ENCODE measurements around the gene SDS.
A peak's percentile ranks its signal among the peaks of the same experiment; 100 is the strongest.

Gene SDS, protein sequence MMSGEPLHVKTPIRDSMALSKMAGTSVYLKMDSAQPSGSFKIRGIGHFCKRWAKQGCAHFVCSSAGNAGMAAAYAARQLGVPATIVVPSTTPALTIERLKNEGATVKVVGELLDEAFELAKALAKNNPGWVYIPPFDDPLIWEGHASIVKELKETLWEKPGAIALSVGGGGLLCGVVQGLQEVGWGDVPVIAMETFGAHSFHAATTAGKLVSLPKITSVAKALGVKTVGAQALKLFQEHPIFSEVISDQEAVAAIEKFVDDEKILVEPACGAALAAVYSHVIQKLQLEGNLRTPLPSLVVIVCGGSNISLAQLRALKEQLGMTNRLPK

DNA sequence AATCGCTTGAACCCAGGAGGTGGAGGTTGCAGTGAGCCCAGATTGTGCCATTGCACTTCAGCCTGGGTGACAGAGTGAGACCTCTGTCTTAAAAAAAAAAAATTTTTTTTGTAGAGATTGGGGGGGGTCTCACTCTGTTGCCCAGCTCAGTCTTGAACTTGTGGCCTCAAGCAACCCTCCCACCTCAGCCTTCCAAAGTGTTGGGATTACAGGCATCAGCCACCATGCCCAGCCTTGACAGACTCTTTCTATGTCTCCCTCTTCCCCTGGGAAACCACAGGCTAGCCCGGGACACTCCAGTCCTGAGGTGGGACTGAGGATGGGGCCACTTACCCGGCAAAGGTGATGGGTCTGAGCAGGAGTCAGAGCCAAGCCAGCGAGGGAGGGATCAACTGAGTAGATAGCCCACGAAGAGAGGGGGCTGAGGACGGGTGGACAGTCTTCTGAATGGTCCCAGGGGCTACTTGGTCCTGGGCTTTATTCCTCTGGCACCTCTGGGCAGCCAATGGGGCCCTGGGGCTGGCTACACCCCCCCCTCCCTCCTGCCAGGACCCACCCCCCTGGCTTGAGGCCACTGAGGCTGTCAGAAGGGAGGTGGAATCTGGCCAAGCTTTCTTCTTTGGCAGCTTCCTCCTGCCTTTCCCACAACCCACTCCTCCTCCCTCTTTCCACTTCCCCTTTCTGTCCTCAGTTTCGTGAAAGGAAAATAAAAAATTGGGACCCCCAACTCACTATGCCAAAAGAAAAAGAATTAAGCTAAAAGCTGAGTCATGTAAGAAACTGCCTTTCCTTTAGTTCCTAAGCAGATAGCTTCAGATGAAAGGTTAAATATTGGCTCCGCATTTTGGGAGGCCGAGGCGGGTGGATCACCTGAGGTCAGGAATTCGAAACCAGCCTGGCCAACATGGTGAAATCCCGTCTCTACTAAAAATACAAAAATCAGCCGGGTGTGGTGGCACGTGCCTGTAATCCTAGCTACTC lies at the start of gene SDS:
SDS (minus strand) TSS at position 453 of the 981 bp plus-strand sequence. CDS start 4,179 bp downstream, outside the sequence.
- DNase-seq: peak; percentile 10

DNA sequence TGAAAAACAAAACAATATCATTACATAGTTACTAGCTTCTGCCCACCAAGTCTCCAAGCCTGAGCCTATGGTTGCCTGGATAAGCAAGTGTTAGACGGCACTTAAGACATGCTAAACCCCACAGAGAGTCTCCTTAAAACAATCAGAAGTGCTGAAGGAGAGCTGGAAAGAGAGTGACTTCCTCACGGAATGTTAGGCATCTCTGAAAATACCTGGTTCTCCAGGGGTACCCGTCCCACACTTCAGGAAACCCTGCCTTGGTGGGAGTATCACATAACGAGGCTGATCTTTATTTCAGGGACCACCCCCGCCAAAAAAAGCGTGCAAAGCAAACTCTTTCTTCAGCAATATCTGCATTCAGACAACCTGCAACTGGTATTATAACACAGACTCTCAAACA lies 49.6 kb upstream of the SDS start:
- no peak for DNase-seq

DNA sequence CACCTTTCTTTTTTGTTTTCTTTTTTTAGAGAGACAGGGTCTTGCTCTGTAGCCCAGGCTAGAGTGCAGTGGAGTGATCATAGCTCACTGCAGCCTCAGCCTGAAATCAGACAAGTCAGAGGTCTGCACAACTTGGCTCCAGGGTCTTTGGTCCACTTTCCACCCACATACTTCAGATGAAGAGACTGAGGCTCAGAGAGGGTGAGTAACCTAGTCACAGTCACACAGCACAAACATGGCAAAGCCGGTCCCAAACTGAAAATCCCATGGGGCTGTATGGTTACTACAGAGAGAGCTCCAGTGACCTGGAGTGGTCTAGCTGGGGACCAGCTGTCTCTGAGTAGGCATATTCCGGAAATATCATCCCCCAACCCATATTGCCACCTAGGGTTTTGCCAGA lies 48.8 kb upstream of the SDS start:
- no peak for DNase-seq

DNA sequence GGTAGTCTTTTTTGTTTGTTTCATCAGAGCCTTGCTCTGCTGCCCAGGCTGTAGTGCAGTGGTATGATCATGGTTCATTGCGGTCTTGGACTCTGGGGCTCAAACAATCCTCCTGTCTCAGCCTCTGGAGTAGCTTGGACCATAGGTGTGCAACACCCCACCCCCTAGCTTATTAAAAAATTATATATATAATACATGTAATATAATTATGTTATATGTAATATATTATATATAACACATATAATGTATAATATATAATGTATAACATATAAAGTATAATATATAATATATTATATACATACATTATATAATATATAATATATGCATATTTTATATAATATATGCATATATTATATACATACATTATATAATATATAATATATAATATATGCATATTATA lies 46.2 kb upstream of the SDS start:
- DNase-seq: no peak

DNA sequence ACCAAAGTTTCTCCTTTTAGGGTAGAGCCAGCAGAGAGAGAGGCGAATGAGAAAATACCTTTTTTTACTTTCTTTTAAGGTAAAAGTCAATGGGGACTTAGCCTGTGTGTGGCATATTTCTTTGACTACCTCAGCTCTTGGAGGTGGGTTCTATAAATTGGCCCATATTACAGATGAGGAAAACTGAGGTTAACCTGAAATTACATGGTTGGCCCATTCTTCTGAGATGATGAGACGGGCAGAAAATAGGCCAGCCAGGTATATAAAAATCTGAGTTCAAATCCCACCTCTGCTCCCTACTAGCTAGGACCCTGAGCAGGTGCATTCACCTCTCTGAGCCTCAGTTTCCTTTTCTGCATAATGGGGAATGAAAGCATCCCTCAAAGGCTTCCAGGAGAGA lies 45.6 kb upstream of the SDS start:
- DNase-seq: no peak

DNA sequence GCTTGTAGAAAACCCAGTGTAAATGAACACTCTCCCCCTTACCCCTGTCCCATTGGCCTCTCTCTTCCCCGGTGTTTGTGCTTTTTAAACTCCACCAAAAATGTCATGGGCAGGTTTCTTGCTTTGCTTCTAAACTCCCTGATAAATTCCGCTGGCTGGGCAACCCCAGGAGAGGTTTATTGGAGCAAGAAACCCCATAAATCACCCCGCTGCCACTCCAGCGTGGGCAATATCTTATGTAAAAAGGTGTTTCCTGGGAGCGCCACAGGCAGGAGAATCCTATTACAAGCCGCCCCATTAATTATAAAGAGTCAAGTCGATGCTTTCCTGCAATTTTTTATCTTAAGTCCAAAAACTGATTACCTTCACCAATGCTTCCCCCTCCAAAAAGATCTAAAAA lies 45.2 kb upstream of the SDS start:
- no peak for DNase-seq

DNA sequence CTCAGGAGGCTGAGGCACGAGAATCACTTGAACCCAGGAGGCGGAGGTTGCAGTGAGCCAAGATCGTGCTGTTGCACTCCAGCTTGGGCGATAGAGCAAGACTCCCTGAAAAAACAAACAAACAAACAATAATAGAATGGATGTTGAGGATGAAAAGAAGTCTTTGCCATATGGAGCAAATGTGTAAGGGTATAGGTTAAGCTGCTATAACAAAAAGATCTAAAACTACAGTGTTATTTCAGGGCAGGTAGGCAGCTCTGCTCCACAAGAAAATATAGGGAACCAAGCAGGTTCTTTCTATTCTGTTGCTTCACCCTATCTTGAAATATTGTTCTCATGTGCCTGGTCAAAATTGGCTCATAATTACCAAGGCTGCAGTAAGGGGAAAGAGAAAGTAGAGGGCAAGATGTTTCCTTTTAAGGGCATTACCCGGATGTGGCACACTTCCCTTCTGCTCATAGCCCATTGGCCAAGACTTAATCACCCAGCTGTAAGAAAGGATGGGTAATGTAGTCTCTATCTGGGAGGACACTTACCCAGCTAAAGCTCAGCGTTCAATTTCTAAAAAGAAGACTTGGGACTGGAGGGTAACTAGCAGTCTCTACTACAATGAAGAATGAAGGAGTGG lies 42.0 kb upstream of the SDS start:
- DNase-seq: no peak

DNA sequence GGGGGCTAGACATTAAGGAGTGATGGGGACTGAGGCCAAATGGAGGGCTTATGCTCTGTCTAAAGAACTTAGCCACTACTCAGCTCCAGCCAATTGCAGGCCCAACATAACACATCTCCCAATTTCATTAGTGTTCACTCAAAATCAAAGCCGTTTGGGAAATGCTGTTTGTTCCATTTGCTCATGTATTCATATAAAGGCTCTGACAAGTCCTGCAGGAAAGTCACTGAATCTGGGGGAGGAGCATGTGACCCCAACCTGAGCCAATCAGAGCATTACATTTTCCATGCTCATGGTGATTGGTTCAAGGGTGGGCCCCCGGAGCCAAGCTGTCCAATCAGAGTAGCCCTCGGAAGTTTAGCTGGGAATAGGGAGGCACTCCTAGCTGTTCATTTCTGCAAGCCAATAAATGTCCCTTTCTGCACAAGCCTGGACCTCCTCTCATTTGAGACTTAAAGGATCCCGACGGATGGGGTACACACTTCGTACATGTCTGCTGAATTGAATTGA lies 39.4 kb upstream of the SDS start:
- DNase-seq: no peak

DNA sequence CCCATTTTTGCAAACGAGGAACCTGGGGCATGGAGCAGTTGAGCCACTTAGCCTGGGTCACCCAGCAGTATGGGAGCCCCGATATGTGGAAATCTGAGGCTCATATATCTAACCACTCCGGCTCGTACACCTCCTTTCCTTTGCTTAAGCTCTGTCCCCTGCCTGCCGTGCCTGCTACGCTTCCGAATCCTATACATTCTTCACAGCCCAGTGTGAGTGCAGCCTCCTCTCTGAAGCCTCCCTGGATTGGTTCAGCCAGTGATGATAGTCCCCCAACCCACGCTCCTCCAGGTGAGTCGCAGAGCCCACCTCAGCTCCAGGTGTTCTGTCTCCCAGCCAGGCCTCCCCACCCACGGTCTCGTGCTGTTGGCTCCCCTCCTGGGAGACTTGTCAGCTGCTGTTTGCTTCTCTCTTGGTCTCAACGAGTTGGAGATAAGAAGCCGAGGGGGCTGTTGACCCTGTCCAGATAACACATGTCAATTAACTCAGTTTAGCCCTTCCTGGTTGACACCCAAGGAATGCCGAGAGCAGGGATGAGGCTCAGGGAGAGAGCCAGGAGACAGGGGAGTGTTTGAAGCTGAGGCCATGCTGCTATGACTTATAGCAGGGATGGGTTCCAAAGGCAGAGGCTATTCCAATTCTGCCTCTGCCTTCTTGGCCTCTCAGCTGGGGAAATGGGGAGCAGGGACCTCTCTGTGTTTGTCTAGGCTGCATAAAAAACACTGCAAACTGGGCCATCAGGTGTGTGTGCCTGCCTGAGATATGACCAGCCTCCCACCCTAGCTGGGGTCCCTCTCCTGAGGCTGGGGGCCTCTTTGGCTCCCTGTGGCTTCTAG lies 37.5 kb upstream of the SDS start:
- DNase-seq: no peak

DNA sequence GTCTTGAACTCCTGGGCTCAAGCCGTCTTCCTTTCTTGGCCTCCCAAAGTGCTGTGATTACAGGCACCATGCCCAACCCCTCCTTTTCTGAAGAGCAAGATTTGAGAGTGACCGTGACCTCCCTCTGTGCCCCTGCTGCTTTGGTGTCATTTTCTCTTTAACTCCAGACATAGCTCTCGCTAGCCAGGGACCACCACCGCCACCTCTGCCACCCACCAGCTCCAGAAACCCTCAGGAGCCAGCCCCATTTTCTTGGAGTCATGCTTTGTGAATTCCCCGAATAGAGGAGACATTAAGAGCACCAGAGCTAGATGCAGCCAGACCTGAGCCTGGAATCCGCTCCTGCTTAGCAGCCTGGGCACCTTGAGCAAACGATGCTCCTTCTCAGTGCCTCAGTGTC lies 36.6 kb upstream of the SDS start:
- no peak for DNase-seq

DNA sequence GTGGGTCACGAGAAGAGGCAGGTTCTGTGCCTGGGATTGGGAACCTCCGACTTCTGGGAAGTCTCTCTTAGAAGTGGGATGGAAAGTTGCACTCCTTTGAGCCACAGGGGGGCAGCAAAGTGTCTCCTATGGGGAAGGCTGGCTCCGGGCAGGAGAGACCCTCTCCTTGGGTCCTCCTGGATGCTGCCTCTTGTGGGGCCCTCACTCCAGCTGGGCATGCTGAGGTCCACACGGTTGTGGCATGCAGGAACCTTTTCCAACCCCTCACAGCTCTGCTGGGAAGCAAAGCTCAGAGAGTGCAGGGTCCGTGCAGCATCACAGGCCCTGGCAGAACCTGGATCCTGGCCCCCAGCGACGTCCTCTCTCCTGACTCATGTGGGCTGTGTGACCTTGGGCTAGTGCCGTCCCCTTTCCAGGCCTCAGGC lies 35.9 kb upstream of the SDS start:
- peak; percentile 62 for DNase-seq

DNA sequence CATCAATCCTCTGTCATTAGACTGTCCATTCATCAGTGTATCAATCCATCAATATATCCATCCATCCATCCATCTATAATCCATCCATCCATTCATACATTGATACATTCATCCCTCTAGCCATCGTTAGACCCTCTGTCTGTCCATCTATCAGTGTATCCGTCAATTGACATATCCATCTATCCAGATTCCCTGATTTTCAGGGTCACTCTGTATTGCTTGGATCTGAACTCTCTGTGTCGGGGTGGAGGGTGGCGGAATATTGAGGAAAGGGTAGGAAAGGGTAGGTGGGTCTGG lies 35.6 kb upstream of the SDS start:
- no peak for DNase-seq

DNA sequence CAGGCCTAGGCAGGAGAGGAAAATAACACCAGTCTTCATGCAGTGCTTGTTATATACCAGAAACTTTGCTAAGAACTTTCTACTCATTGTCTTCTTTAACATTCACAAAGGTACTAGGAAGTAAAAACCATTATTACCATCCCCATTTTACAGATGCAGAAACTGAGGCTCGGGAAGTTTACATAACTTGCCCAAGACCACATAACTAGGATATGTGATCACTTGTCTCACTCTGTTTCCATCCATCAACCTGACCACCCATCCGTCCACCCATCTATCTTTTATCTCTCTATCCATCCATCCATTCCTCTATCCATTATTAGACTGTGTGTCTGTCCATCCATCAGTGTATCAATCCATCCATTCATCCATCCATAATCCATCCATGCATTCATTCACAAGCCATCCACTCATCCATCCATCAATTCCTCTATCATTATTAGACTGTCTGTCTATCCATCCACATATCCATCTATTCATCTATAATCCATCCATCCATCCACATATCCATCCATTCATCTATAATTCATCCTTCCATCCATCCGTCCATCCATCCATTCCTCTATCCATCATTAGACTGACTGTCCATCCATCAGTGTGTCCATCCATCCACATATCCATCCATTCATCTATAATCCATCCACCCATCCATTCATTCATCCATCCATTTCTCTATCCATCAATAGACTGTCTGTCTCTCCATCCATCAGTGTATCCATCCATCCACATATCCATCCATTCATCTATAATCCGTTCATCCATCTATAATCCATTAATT lies 35.0 kb upstream of the SDS start:
- DNase-seq: no peak

DNA sequence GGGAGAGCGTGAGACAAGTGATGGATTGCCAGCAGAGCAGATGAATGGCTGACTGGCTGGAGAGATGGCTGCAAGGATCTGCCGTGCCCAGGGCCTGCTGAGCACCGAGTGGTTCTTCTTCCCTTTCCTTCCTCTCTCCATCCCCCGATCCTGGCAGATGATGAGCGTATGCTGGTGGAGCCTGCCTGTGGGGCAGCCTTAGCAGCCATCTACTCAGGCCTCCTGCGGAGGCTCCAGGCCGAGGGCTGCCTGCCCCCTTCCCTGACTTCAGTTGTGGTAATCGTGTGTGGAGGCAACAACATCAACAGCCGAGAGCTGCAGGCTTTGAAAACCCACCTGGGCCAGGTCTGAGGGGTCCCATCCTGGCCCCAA lies 34.0 kb upstream of the SDS start:
- no peak for DNase-seq

DNA sequence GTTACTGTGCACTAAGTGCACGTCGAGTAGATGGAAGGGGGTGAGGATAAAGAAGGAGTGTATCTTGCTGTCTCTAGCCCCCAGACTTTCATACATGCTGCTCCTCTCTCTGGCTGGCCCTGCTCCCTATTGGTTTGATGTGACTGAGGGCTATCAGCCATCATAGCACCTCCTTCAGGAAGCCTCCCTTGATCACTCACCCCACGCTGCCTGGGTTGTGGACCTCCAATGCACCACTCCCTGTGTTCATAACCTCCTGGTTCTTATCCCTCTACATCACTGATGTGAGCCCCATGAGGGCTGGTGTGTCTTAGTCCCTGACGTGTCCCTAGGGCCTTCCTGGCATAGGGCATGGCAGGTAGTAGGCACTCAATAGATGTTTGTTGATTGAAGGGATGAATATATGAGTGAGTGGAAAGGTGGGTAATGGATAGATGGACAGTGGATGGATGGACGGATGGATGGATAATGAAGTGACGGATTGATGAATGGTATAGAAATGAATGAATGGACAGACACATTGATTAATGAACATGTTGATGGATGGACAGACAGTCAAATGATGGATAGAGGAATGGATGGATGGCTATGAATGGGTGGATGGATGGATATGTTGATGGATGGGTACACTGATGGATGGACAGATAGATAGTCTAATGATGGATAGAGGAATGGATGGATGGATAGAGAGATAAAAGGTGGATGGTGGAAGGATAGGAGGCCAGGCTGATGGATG lies 33.5 kb upstream of the SDS start:
- no peak for DNase-seq

DNA sequence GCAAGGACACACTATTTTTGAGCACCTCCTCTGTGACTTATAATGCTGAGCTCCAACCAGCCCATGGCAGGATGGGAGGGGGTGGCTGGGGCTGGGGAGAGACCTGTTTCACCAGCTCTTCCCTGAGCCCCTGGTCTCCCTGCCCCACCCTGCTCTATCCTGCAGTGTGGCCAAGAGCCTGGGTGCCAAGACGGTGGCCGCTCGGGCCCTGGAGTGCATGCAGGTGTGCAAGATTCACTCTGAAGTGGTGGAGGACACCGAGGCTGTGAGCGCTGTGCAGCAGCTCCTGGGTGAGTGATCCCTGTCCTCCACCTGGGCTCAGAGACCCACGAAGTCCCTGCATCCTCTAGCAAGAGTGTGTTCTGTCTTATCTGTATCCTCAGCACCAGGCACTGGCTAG lies 32.9 kb upstream of the SDS start:
- no peak for DNase-seq

DNA sequence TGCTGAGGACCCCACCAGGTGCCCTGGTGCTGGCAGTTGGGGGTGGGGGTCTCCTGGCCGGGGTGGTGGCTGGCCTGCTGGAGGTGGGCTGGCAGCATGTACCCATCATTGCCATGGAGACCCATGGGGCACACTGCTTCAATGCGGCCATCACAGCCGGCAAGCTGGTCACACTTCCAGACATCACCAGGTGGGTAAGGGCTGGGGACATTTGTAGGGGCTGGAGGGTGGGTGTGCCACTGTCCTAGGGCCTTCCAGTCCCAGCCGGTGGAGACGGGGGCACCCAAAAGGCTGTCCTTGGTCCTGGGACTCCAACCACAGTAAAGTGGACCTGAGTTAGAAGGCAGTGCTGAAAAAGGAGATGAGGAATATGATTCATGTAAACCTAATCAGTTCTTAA lies 31.7 kb upstream of the SDS start:
- DNase-seq: no peak

DNA sequence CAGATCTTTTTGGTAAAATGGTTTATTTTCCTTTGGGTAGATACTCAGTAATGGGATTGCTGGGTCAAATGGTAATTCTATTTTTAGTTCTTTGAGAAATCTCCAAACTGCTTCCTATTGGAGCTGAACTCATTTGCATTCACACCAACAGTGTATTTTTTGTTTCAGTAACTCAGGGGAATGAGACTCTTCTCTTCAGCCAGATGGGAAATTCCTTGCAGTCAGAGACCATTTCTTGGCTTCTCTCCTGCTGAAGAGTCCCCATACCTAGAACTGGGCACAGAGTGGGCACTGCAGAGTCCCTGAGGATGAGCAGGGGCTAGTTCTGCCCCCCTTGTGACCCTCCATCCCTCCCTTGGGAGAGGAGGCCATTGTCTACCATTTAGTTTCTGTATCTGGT lies 29.3 kb upstream of the SDS start:
- no peak for DNase-seq

DNA sequence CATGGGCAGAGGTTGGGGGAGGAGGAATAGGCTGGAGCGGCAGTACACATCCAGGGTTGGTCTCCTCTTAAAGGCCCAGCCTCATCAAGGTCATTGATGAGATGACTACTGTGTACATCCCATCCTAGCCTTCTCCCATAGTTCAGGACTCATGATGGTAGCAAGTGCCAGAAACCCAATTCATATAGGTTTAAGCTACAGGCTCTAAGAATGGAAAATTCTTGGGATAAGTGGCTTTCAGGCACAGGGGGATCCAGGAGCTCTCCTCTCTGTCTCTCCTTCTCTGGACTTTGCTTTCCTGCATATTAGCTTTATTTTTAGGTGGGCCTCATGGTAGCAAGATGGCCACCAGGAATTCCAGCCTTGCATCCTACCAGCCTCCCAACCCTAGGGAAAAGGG lies 24.8 kb upstream of the SDS start:
- DNase-seq: no peak

DNA sequence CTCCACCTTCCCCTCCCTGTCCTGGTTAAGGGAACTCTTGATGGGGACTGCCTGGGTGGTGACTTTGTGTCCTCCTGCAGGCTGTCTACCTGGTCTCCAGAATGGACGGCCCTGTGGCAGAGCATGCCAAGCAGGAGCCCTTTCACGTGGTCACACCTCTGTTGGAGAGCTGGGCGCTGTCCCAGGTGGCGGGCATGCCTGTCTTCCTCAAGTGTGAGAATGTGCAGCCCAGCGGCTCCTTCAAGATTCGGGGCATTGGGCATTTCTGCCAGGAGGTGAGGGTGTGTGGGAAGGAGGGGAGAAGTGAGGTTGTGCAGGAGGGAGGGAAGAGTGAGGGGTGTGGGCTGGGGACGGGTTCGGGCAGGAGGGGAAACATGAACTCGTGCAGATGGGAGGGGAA lies 24.2 kb upstream of the SDS start:
- DNase-seq: no peak

DNA sequence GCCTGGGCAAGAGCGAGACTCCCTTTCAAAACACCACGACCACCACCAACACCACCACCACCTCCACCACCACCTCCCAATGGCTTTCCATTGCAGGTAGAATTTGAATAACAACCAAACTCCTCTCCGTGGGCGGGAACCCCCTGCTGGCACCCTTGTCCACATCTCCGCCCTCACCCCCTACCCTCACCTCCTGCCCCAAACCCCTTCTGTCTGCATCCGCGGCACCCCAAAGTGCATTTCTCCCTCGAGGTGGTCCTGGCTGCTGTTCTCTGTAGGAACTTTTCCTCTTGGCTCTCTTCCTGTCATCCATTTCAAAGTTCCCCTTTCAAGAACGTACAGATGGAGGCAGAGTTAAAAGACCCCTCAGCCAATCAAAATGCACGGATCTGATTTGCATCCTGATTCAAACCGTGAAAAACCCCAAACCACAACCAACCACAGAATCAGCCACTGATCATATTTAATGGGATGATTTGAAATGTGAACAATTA lies 22.3 kb upstream of the SDS start:
- DNase-seq: no peak
